Measurements from ENCODE around the gene NRG3.

Gene NRG3

DNA sequence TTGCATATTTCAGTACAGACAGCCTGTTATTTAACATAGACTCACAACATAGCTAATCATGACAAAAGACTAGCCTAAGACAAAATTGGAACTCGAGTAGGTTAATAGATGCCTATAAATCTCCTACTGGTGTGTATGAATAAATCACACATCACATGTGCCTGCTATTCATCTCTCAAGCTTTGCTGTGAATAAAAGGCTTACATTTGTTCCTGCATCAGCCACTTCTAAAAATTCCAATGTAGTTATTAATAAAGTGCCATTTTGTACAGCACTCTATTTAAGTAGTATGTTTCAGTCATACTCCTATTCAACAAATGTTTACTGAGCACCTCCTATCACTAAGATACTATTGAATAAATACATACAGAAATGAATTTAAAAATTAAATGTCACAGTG is 486.3 kb downstream of the NRG3 start:
- in situ Hi-C loops (cut with MboI; ENCODE audit: low sequenced_read_pairs): no loop called here

- in situ Hi-C loops (cut with MboI; ENCODE audit: low sequenced_read_pairs): no loop called here
Measured at GRCh38 chr10:82377608-82378007, 502.6 kb downstream of the NRG3 start.

DNA sequence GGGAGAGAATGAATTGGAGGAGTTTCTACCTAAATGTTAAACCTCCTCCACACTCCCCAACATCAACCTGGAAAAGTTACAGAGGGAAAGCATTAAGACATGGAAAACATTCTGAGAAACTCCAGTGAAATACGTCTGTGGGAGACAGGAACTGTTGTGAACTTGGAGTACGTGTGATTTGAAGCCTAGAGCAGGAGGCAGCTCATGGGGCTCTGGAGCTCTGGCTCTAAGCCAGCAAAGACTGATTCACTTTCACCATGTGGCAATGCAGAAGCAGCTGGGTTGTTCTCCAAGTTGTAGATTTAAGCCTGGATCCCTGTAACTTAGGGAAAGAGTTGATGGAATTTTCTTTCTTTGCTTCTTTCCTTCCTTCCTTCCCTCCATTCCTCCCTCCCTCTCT is 503.2 kb downstream of the NRG3 start:
- in situ Hi-C loops (cut with MboI; ENCODE audit: low sequenced_read_pairs): no loop called here

GRCh38 chr10:82383350-82383749 is 508.4 kb downstream of the NRG3 start:
- in situ Hi-C loops (cut with MboI; ENCODE audit: low sequenced_read_pairs): no loop called here

DNA sequence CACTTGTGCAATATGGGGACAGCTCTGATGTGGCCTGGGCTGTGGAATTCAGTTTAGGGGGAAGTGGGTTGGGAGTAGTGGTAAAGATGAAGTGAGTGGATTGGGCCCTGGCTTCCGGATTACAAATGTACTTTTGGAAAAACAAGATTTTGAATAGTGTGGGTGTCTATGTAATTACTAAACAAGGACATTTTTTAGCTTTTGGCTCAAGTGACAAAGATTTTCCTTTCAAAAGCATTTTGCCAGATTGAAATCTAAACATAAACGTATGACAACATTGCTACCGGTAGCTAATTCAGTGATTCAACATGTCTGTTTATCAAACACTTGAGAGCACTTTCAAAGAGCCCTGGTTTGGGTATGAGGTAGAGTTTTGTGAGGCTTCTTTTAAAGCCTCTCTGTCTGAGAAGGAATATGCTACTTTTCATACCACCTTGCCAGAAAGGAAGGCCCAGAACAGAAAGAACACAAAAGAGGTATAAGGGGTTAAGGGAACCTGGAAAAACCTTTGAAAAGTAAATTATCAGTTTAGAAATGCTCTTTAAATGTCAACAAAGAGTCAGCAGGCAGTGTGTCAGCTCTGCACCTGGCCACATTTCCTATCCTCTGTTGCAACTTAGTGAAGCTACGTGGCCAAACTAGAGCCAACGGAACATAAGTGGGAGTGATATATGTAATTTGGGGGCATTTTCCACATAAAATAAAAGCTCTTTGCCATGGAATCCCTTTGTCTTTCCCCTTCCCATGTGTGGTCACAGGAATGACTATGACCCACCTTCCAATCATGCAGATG is 516.1 kb downstream of the NRG3 start:
- in situ Hi-C loops (cut with MboI; ENCODE audit: low sequenced_read_pairs): no loop called here

DNA sequence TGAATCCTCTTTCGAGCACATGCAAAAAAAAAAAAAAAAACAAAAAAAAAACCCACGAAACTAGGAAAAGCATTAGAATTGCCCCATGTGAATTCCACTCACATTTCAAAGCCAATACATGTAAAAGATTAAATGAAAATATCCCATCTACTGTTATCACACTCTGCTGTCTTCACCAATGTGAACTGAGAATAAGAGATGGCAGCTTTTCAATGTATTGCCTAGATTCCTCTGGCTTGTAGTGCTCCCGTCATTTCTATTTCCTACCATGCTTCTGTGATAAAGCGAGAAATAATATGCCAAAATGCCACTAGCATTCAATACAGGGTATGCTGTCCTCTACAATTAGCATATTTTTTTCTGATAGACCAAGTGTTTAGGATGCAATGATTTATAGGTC is 517.0 kb downstream of the NRG3 start:
- in situ Hi-C loops (cut with MboI; ENCODE audit: low sequenced_read_pairs): no loop called here

- in situ Hi-C loops (cut with MboI; ENCODE audit: low sequenced_read_pairs): no loop called here
Measured at GRCh38 chr10:82392533-82392932, 517.5 kb downstream of the NRG3 start.

- in situ Hi-C loops (cut with MboI; ENCODE audit: low sequenced_read_pairs): no loop called here
Measured at GRCh38 chr10:82394122-82394521, 519.1 kb downstream of the NRG3 start.

GRCh38 chr10:82394987-82395386 is 520.0 kb downstream of the NRG3 start:
- in situ Hi-C loops (cut with MboI; ENCODE audit: low sequenced_read_pairs): no loop called here

GRCh38 chr10:82396886-82397285 is 521.9 kb downstream of the NRG3 start:
- in situ Hi-C loops (cut with MboI; ENCODE audit: low sequenced_read_pairs): no loop called here

- in situ Hi-C loops (cut with MboI; ENCODE audit: low sequenced_read_pairs): no loop called here
Measured at GRCh38 chr10:82397854-82398253, 522.9 kb downstream of the NRG3 start.

- in situ Hi-C loops (cut with MboI; ENCODE audit: low sequenced_read_pairs): no loop called here
Measured at GRCh38 chr10:82399850-82400249, 524.9 kb downstream of the NRG3 start.

DNA sequence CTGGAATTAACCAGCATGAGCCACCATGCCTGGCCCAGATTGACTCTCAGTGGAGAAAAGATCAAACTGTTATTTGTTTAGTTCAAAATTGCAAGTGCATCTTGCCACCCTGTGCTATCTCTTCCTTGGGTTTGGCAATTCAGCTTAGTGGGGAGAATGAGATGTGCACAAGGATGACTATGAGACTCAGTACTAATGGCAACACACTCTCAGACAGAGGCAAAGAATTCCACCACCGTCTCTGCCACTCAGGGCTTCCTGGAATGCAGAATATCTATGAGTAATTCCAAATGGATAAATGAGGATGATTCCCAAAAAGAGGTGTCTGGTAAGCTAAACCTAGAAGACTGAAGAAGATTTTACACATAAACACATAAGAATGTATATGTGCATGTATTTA is 525.8 kb downstream of the NRG3 start:
- in situ Hi-C loops (cut with MboI; ENCODE audit: low sequenced_read_pairs): no loop called here

DNA sequence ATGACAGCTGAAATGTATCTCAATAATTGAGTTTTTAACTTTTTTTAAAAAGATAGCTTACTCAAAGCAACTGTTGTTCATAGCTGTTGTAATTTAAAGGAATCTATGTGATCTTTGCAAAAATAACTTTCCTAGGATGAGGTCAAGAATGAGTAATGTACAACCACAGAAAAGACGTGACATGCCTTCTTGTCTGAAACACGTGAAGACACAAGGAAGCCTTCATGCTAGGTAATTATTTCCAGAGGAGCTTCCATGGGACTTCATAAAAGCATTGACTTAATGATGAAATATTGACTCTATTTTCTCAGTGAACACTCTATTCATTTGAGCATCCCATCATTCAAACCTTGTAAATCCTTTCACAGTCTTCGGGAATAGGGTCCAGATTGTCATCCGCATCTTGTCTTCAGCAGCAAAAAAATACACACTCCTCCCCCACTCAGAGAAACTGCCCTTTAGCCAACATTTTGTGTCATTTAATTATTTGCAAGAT is 528.0 kb downstream of the NRG3 start:
- in situ Hi-C loops (cut with MboI; ENCODE audit: low sequenced_read_pairs): no loop called here

DNA sequence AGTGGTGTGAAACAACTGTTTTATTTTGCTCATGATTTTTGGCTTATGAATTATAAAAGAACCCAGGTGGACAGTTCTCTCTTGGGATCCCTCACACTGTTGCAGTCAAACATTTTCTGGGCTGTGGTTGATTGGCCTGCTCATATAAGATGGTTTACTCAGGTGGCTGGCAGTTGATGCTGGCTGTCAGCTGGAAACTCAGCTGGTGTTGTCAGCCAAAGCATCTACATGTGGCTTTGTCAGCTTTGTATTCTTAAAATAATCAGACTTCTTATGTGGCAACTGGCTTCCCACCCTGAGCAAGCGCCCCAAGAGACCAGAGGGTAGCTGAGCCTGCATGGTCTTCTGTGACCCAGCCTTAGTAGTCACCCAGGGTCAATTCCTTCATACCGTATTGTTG is 534.7 kb downstream of the NRG3 start:
- in situ Hi-C loops (cut with MboI; ENCODE audit: low sequenced_read_pairs): no loop called here

- in situ Hi-C loops (cut with MboI; ENCODE audit: low sequenced_read_pairs): no loop called here
Measured at GRCh38 chr10:82411416-82411815, 536.4 kb downstream of the NRG3 start.

- in situ Hi-C loops (cut with MboI; ENCODE audit: low sequenced_read_pairs): no loop called here
Measured at GRCh38 chr10:82420001-82420400, 545.0 kb downstream of the NRG3 start.

- in situ Hi-C loops (cut with MboI; ENCODE audit: low sequenced_read_pairs): no loop called here
Measured at GRCh38 chr10:82429302-82429701, 554.3 kb downstream of the NRG3 start.

DNA sequence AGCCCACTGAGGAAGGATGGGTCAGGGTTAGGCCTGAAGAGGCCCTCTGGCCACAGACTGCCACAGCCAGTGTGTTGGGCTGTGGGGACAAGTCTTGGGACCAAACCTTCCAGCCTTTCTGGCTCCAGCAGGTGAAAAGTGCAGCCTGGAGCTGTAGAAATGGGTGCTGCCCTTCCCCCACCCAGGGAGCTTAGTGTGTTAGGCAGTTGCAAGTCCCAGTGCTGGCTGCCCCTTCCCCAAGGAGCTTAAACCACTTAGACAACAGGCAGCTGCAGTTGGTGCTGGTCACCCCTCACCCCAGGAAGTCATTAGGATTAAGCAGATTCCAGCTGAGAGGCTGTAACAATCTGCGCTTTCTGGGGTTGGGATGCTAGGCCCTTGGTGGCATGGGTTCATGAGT is 563.3 kb downstream of the NRG3 start:
- in situ Hi-C loops (cut with MboI; ENCODE audit: low sequenced_read_pairs): no loop called here

DNA sequence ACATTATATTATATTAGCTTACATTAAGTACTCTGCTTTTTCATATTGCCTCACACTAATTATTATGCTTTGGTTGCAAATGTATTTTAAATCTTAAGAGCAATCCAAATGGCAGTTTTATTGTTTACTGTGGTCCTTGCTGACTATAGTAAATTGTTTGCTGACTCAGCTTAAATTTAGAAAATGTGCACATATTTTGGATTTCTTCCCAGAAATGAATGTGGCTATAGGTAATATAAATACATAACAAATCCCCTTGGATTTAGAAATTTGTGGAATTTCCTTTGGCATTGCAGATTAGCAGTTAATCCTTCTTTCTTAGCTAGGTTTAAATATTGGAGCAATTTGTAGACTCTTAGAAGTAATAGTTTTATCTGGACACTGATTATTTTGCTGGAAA is 565.8 kb downstream of the NRG3 start:
- in situ Hi-C loops (cut with MboI; ENCODE audit: low sequenced_read_pairs): no loop called here

GRCh38 chr10:82452046-82452445 is 577.1 kb downstream of the NRG3 start:
- in situ Hi-C loops (cut with MboI; ENCODE audit: low sequenced_read_pairs): no loop called here

GRCh38 chr10:82452676-82453075 is 577.7 kb downstream of the NRG3 start:
- in situ Hi-C loops (cut with MboI; ENCODE audit: low sequenced_read_pairs): no loop called here

Measured in HL-60/S4 treated with retinoic acid at 250 ng/mL for 4 days and 3 days (cell line).